ENCODE results near the gene DSCAM.

- TF ChIP-seq POLR2A (IDR thresholded peaks at IDR 0.05) (no peak), EP300 (IDR thresholded peaks at IDR 0.05) (no peak), CTCF (IDR thresholded peaks at IDR 0.05) (no peak)
Observed at GRCh38 chr21:40610345-40610744, 236.6 kb downstream of the DSCAM start.
